Vagina (tissue), 2 donors: ENCODE measurements around the gene COL8A2.

Source experiments
- CTCF ChIP-seq, 3 experiments: fragments of 450-650 bp in 2 of 3; fragments of 200-600 bp in 1 of 3; sonication (generic) in 1 of 3; IDR thresholded peaks; one replicate each; pipeline ENCODE4 v1.5.1; 2017 to 2019; ENCODE audit warnings: antibody characterized with exemption in 3 of 3, mild to moderate bottlenecking in 2 of 3, moderate library complexity in 2 of 3
- POLR2A ChIP-seq, 2 donors: fragments of 450-650 bp; IDR thresholded peaks; one replicate each; pipeline ENCODE4 v1.6.1; 2017; ENCODE audit warnings: antibody characterized with exemption in 2 of 2, mild to moderate bottlenecking in 2 of 2, moderate library complexity in 2 of 2

- no peak for TF ChIP-seq CTCF (IDR thresholded peaks at IDR 0.05)
- no peak for TF ChIP-seq POLR2A (IDR thresholded peaks at IDR 0.05)
Observed at GRCh38 chr1:36125129-36125991, at the start of gene COL8A2.
